HCT116 (cell line): ENCODE results near the gene ZNF529. TPM values are rescaled to one million over a fixed set of nuclear protein-coding genes. Genes with fewer than 3 reads are reported as not detected.

Source experiments
- ATAC-seq: fragments of 200-7000 bp; cut with Tn5 transposase; 2 replicates; pipeline ENCODE4 v1.9.1; 2020; ENCODE audit warnings: mild to moderate bottlenecking, moderate library complexity
- BruUV-seq: library from RNA; stranded (reverse); fragments of 400-500 nt; replicated peaks from 2 replicates; lab custom pipeline; 2021; lab: Mats Ljungman, UMichigan
- CTCF ChIA-PET: fragments of 300-600 bp; sonication (Branson Sonifier 250); formaldehyde crosslinking; loops from one replicate; lab custom pipeline; 2021; ENCODE audit warnings: antibody characterized with exemption; lab: Charles Lee
- POLR2A ChIA-PET: fragments of 300-600, 350-600 bp; sonication (Branson Sonifier 250); formaldehyde crosslinking; loops from one replicate; lab custom pipeline; 2021; ENCODE audit warnings: antibody characterized with exemption; lab: Charles Lee
- RAD21 ChIA-PET, 2 experiments: fragments of 300-600 bp; sonication (Branson Sonifier 250); formaldehyde crosslinking; loops; one replicate each; lab custom pipeline; 2023; ENCODE audit warnings: low total read pairs in 2 of 2; ENCODE audit not compliant: uncharacterized antibody in 2 of 2, unreplicated experiment in 2 of 2, low non-redundant PET in 1 of 2; lab: Charles Lee
- DNase-seq: peaks from one replicate; pipeline ENCODE4 v3.0.0-alpha.2; 2010; ENCODE audit warnings: low read depth, low spot score
- H2AFZ ChIP-seq: fragments of 200-600 bp; shearing (Covaris generic), sonication (generic); 2 replicates; pipeline ENCODE4 v1.6.1; 2017; ENCODE audit warnings: low read depth, mixed run types, mixed read lengths, antibody characterized with exemption, low read length; ENCODE audit not compliant: poor library complexity, severe bottlenecking
- H3K27ac ChIP-seq: 2 replicates; pipeline ENCODE4 v1.5.1; 2012; ENCODE audit warnings: low read depth, low read length
- H3K27me3 ChIP-seq: fragments of 200-600 bp; sonication (generic); 2 replicates; pipeline ENCODE4 v1.6.1; 2016; ENCODE audit warnings: mixed run types, low read length, mixed read lengths; ENCODE audit not compliant: insufficient read depth
- H3K36me3 ChIP-seq, 2 experiments: fragments of 200-500 bp in 1 of 2; fragments of 200-600 bp in 1 of 2; sonication (Bioruptor generic) in 1 of 2; sonication (generic) in 1 of 2; 2 replicates each; pipeline versions ENCODE4 v1.5.1 to v1.6.1; 2014 to 2016; ENCODE audit warnings: low read length in 2 of 2, inconsistent platforms in 1 of 2, mixed read lengths in 1 of 2, mixed run types in 1 of 2; ENCODE audit not compliant: insufficient read depth in 2 of 2, control insufficient read depth in 1 of 2
- H3K4me1 ChIP-seq, 2 experiments: fragments of 200-600 bp in 1 of 2; sonication (generic) in 1 of 2; 2 replicates each; pipeline versions ENCODE4 v1.5.1 to v1.6.1; 2012 to 2017; ENCODE audit warnings: low read length in 2 of 2, inconsistent platforms in 1 of 2, mild to moderate bottlenecking in 1 of 2, mixed read lengths in 1 of 2, mixed run types in 1 of 2, moderate library complexity in 1 of 2; ENCODE audit not compliant: insufficient read depth in 2 of 2, control insufficient read depth in 1 of 2
- H3K4me2 ChIP-seq: fragments of 200-600 bp; sonication (generic); 2 replicates; pipeline ENCODE4 v1.6.1; 2017; ENCODE audit warnings: mixed run types, low read length, mixed read lengths
- H3K4me3 ChIP-seq, 2 experiments: fragments of 200-600 bp in 1 of 2; sonication (generic) in 1 of 2; replicated peaks in 1 of 2; 2 replicates each; pipeline ENCODE4 v1.5.1; 2011 to 2016; ENCODE audit warnings: low read length in 2 of 2, control low read depth in 1 of 2, low read depth in 1 of 2, mild to moderate bottlenecking in 1 of 2, mixed read lengths in 1 of 2, mixed run types in 1 of 2
- H3K79me2 ChIP-seq: fragments of 200-600 bp; sonication (generic); 2 replicates; pipeline ENCODE4 v1.6.1; 2017; ENCODE audit warnings: mild to moderate bottlenecking, mixed run types, low read length, moderate library complexity, mixed read lengths; ENCODE audit not compliant: insufficient read depth
- H3K9ac ChIP-seq: fragments of 200-600 bp; sonication (generic); 2 replicates; pipeline ENCODE4 v1.6.1; 2016; ENCODE audit warnings: low read length, mixed read lengths
- H3K9me2 ChIP-seq: fragments of 200-600 bp; sonication (generic), shearing (Covaris generic); 2 replicates; pipeline ENCODE4 v1.6.1; 2017; ENCODE audit warnings: mixed run types, mild to moderate bottlenecking, moderate library complexity; ENCODE audit not compliant: insufficient read depth
- H3K9me3 ChIP-seq, 2 experiments: fragments of 200-500 bp in 1 of 2; fragments of 200-600 bp in 1 of 2; sonication (Bioruptor generic) in 1 of 2; sonication (generic) in 1 of 2; 2 replicates each; pipeline ENCODE4 v1.6.1; 2014 to 2017; ENCODE audit warnings: low read length in 2 of 2, mixed read lengths in 2 of 2, inconsistent platforms in 1 of 2, low read depth in 1 of 2, mild to moderate bottlenecking in 1 of 2, mixed run types in 1 of 2, moderate library complexity in 1 of 2; ENCODE audit not compliant: control insufficient read depth in 1 of 2, insufficient read depth in 1 of 2
- H4K20me1 ChIP-seq: fragments of 200-600 bp; sonication (generic), shearing (Covaris generic); 2 replicates; pipeline ENCODE4 v1.6.1; 2017; ENCODE audit warnings: mixed run types, mild to moderate bottlenecking, moderate library complexity; ENCODE audit not compliant: insufficient read depth
- ATF3 ChIP-seq: IDR thresholded peaks from 2 replicates; pipeline ENCODE4 v1.6.1; 2012
- CBX3 ChIP-seq: IDR thresholded peaks from 2 replicates; pipeline ENCODE4 v1.6.1; 2012; ENCODE audit warnings: low read depth
- CEBPB ChIP-seq: IDR thresholded peaks from 2 replicates; pipeline ENCODE4 v1.6.1; 2012; ENCODE audit warnings: low read depth
- EGR1 ChIP-seq: IDR thresholded peaks from 2 replicates; pipeline ENCODE4 v1.6.1; 2012; ENCODE audit warnings: low read depth
- ELF1 ChIP-seq: IDR thresholded peaks from 2 replicates; pipeline ENCODE4 v1.6.1; 2012; ENCODE audit warnings: low read depth, borderline replicate concordance
- EZH2 ChIP-seq: fragments of 200-600 bp; sonication (generic); IDR thresholded peaks from 2 replicates; pipeline ENCODE4 v1.6.1; 2017; ENCODE audit warnings: antibody characterized with exemption, mixed run types
- FOSL1 ChIP-seq: IDR thresholded peaks from 2 replicates; pipeline ENCODE4 v1.6.1; 2012; ENCODE audit warnings: low read depth
- JUND ChIP-seq: IDR thresholded peaks from 2 replicates; pipeline ENCODE4 v1.6.1; 2012
- POLR2A ChIP-seq: IDR thresholded peaks from 2 replicates; pipeline ENCODE4 v1.7.0; 2011; ENCODE audit warnings: borderline replicate concordance; ENCODE audit not compliant: insufficient read depth, insufficient read length; ENCODE audit errors: extremely low read depth
- RAD21 ChIP-seq: IDR thresholded peaks from 2 replicates; pipeline ENCODE4 v1.6.1; 2012; ENCODE audit warnings: low read depth, mild to moderate bottlenecking
- REST ChIP-seq: IDR thresholded peaks from 2 replicates; pipeline ENCODE4 v1.6.1; 2012; ENCODE audit warnings: low read depth
- SIN3A ChIP-seq: IDR thresholded peaks from 2 replicates; pipeline ENCODE4 v1.6.1; 2012; ENCODE audit warnings: low read depth
- SRF ChIP-seq: IDR thresholded peaks from 2 replicates; pipeline ENCODE4 v1.6.1; 2012; ENCODE audit warnings: low read depth
- TCF7L2 ChIP-seq: IDR thresholded peaks from 2 replicates; pipeline ENCODE4 v1.7.0; 2011; ENCODE audit warnings: borderline replicate concordance, inconsistent platforms; ENCODE audit not compliant: insufficient read depth, insufficient read length; ENCODE audit errors: extremely low read depth
- ZNF274 ChIP-seq: fragments of 200-500 bp; sonication (Bioruptor generic); IDR thresholded peaks from 2 replicates; pipeline ENCODE4 v1.6.1; 2014; ENCODE audit warnings: mild to moderate bottlenecking, low read depth, low read length, inconsistent platforms
- intact Hi-C: fragments of 100-400 bp; cut with micrococcal nuclease; formaldehyde crosslinking; loops from 2 replicates; pipeline ENCODE4 v1.10.0; 2022
- total RNA-seq: library from RNA; stranded (reverse); gene quantifications from one replicate; pipeline ENCODE4 v1.2.1, GENCODE V29; 2021; ENCODE audit not compliant: unreplicated experiment

The ZNF529 gene
- total RNA-seq, 1 experiment from 2014 or later = 0.30 TPM

DNA sequence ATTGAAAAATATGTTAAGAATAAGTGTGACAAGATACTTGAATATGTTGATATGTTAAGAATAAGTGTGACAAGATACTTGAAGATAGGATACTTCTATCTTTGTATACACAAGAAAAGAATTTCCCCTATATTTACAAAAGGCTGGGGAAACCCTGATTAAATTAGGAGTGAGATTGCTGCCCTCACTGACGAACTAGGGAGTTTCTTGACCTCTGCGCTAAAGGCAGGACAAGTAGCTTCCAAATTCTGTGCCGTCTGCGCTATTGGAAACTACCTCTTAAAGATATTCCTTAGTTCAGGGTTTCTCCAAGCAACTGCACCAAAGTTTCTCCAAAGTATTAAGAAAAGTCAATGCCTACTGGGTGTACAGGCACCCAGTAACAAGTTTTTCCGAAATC, 45.8 kb downstream of the ZNF529 start:
- no peak overlapping the region for H3K9ac ChIP-seq
- H3K36me3 ChIP-seq = no peaks in the 10 kb centered on the region
- no peaks in the 10 kb centered on the region for H3K4me1 ChIP-seq
- ATAC-seq = no peak
- BruUV-seq = no TSS peak
- DNase-seq = no peak
- ChIA-PET POLR2A (no interaction called here), RAD21 (no interaction called here), CTCF (no interaction called here)
- no peak overlapping the region for H3K27ac ChIP-seq
- intact Hi-C loops = no loop called here
- TF ChIP-seq SRF (no peak), SIN3A (no peak), ELF1 (no peak), ZNF274 (no peak), JUND (no peak), CEBPB (no peak), EGR1 (no peak), POLR2A (no peak), RAD21 (no peak), REST (no peak), CBX3 (no peak), ATF3 (no peak), EZH2 (no peak), FOSL1 (no peak), TCF7L2 (no peak)
- H4K20me1 ChIP-seq = no peaks in the 10 kb centered on the region
- no peaks in the 10 kb centered on the region for H3K27me3 ChIP-seq
- peaks cover 7 to 8% of the 10 kb centered on the region in 2 experiments; a peak in 2 of 4 replicates for H3K9me3 ChIP-seq
- no peaks in the 10 kb centered on the region for H3K9me2 ChIP-seq
- H2AFZ ChIP-seq = no peak overlapping the region
- H3K4me3 ChIP-seq = no peak overlapping the region
- H3K79me2 ChIP-seq = no peaks in the 10 kb centered on the region
- H3K4me2 ChIP-seq = no peak overlapping the region
